Stomach (tissue), 9 donors: ENCODE data around the gene TTC27. TPM values are rescaled to one million over a fixed set of nuclear protein-coding genes. Genes with fewer than 3 reads are reported as not detected.

Experiments
- DNase-seq, 2 donors: peaks; one replicate each; pipeline versions ENCODE4 v3.0.0 to v3.0.0-alpha.2; 2013 to 2019
- H3K27ac ChIP-seq, 5 donors: fragments of 200-600 bp in 4 of 5; sonication (generic) in 4 of 5; one replicate each; pipeline ENCODE4 v1.5.1; 2013 to 2019; ENCODE audit warnings: mild to moderate bottlenecking in 1 of 5, moderate library complexity in 1 of 5
- H3K27me3 ChIP-seq, 3 donors: fragments of 200-600 bp; sonication (generic); one replicate each; pipeline ENCODE4 v1.5.1; 2017 to 2019; ENCODE audit warnings: mixed run types in 1 of 3
- H3K36me3 ChIP-seq, 4 donors: fragments of 200-600 bp; sonication (generic); 1 replicate in 3 of 4; 2 replicates in 1 of 4; pipeline ENCODE4 v1.5.1; 2016 to 2019
- H3K4me1 ChIP-seq, 4 donors: fragments of 200-600 bp; sonication (generic); one replicate each; pipeline ENCODE4 v1.5.1; 2016 to 2019
- H3K4me3 ChIP-seq, 4 donors: fragments of 200-600 bp; sonication (generic) in 3 of 4; one replicate each; pipeline ENCODE4 v1.5.1; 2016 to 2019; ENCODE audit warnings: mild to moderate bottlenecking in 1 of 4
- H3K9me3 ChIP-seq, 4 donors: fragments of 200-600 bp; sonication (generic); one replicate each; pipeline ENCODE4 v1.5.1; 2016 to 2019
- EP300 ChIP-seq: sonication (generic); formaldehyde crosslinking; IDR thresholded peaks from one replicate; pipeline ENCODE4 v1.6.1; 2017; ENCODE audit warnings: antibody characterized with exemption
- POLR2A ChIP-seq, 4 donors: fragments of 450-650 bp; IDR thresholded peaks; one replicate each; pipeline ENCODE4 v1.6.1; 2016; ENCODE audit warnings: antibody characterized with exemption in 4 of 4, control low read depth in 2 of 4, mild to moderate bottlenecking in 1 of 4, moderate library complexity in 1 of 4
- POLR2AphosphoS5 ChIP-seq, 3 donors: sonication (generic); formaldehyde crosslinking; IDR thresholded peaks; one replicate each; pipeline ENCODE4 v1.6.1; 2016; ENCODE audit warnings: antibody characterized with exemption in 3 of 3
- WGBS, 5 donors: extraction: QIAGEN DNeasy Blood & Tissue Kit in 3 of 5; methylation state at CpG; one replicate each; pipeline versions ENCODE4 v1.1.5 to v1.1.7; 2013 to 2018; 5-methylcytosine and 5-hydroxymethylcytosine counted together
- intact Hi-C: fragments of 100-400 bp; cut with DNase I; formaldehyde crosslinking; loops from one replicate; pipeline ENCODE4 v1.15.1; 2023; ENCODE audit warnings: low total_unique reads
- polyA plus RNA-seq, 3 donors: library from polyadenylated mRNA; stranded (reverse); fragments of 200-250 nt; gene quantifications; one replicate each; pipeline ENCODE4 v1.2.3, GENCODE V29; 2013
- total RNA-seq, 5 donors: library from RNA; depleted of rRNA; stranded (reverse); fragments of >200 nt; gene quantifications; one replicate each; pipeline versions ENCODE4 v1.1.0 to v1.2.3, GENCODE V29; 2014 to 2016
- TF ChIP-seq, protein P1 (sequence below), 7 experiments: fragments of 450-650 bp in 4 of 7; fragments of 200-600 bp in 3 of 7; sonication (generic) in 3 of 7; IDR thresholded peaks; one replicate each; pipeline ENCODE4 v1.5.1; 2016 to 2019; ENCODE audit warnings: antibody characterized with exemption in 7 of 7, control low read depth in 2 of 7, mild to moderate bottlenecking in 1 of 7
- donor health status: healthy with polysubstance abuse.
- donor health status: Bipolar disorder and iron deficiency.
- donor health status: healthy.

TTC27 gene
- total and polyA plus RNA-seq, 8 donors = 3.8 to 22.2 (median 5.9) TPM

DNA sequence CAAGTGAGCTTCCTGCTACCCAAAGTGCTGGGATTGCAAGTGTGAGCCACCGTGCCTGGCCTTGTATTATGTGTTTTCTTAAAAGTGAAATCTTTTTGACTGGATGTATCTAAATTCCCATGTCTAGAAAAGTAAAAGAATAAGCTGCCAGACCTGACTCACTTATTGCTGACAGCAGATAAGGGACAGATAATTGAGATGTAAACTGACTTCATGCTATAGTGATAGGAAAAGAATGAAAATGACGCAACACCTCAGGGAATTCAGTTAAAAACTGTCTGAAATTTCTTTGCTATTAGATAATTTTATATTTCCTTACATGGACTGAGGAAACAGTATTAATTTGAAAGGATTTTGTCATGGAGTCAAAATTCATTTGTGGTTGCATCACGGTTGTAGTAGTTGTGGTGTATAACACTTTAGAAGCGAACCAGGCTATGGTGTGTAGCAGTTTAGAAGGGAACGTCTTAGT lies 19.4 kb downstream of the TTC27 start:
- Histone ChIP-seq H3K4me3 (no peak overlapping the region), H3K27me3 (no peaks in the 10 kb centered on the region), H3K27ac (no peak overlapping the region), H3K36me3 (peaks cover 28 to 88% (median 84%) of the 10 kb centered on the region in 4 donors), H3K9me3 (no peaks in the 10 kb centered on the region), H3K4me1 (no peaks in the 10 kb centered on the region)
- intact Hi-C loops = no loop called here
- DNase-seq = peak in 1 of 2 donors; percentile 58
- TF ChIP-seq, protein P1, sequence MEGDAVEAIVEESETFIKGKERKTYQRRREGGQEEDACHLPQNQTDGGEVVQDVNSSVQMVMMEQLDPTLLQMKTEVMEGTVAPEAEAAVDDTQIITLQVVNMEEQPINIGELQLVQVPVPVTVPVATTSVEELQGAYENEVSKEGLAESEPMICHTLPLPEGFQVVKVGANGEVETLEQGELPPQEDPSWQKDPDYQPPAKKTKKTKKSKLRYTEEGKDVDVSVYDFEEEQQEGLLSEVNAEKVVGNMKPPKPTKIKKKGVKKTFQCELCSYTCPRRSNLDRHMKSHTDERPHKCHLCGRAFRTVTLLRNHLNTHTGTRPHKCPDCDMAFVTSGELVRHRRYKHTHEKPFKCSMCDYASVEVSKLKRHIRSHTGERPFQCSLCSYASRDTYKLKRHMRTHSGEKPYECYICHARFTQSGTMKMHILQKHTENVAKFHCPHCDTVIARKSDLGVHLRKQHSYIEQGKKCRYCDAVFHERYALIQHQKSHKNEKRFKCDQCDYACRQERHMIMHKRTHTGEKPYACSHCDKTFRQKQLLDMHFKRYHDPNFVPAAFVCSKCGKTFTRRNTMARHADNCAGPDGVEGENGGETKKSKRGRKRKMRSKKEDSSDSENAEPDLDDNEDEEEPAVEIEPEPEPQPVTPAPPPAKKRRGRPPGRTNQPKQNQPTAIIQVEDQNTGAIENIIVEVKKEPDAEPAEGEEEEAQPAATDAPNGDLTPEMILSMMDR (IDR thresholded peaks at IDR 0.05) = no peak
- TF ChIP-seq POLR2A (IDR thresholded peaks at IDR 0.05) (no peak), EP300 (no peak), POLR2AphosphoS5 (IDR thresholded peaks at IDR 0.05) (no peak)
- WGBS, 5 donors = 85 to 94% (median 91%) methylated on average over 5 of the region's 5 CpGs

DNA sequence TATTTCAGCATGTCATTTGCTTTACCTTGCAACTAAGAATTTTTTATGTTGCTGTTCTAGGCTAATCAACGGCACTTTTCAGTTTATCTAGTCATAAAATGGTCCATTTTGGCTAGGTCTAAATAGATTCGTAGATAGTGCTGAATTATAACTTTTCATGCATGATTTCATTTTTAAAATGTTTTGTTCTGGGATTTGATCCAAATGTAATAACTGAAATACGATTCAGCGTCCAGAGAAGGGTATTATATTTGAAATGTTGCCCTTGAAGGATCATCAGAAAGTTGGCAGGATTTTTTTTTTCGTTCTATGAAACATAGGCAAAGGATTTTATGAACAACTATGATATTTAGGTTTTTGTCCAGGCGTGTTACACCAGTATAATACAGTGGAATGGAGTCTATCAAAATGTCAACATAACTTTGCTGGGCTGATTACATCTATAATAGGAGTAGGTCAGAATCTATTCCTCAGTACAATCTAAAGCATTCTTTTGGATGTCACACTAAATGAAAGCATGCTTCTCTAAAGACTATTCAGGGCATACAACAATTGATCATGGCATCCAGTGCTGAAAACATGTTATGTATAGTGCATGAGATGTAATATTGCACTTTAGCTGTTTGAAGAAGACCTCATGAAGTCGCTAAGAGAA lies 24.8 kb downstream of the TTC27 start:
- no peak overlapping the region for H3K27ac ChIP-seq
- no peak for DNase-seq
- intact Hi-C loops = no loop called here
- H3K4me1 ChIP-seq = peaks cover 0 to 17% (median 10%) of the 10 kb centered on the region in 4 donors
- H3K9me3 ChIP-seq = no peaks in the 10 kb centered on the region
- WGBS, 5 donors = 49 to 64% (median 58%) methylated on average over 7 of the region's 7 CpGs
- H3K27me3 ChIP-seq = no peaks in the 10 kb centered on the region
- H3K4me3 ChIP-seq = no peak overlapping the region
- TF ChIP-seq POLR2AphosphoS5 (IDR thresholded peaks at IDR 0.05) (no peak), EP300 (no peak), POLR2A (IDR thresholded peaks at IDR 0.05) (no peak)
- TF ChIP-seq, protein P1 (IDR thresholded peaks at IDR 0.05) = no peak
- H3K36me3 ChIP-seq = peaks cover 12 to 76% (median 63%) of the 10 kb centered on the region in 4 donors

DNA sequence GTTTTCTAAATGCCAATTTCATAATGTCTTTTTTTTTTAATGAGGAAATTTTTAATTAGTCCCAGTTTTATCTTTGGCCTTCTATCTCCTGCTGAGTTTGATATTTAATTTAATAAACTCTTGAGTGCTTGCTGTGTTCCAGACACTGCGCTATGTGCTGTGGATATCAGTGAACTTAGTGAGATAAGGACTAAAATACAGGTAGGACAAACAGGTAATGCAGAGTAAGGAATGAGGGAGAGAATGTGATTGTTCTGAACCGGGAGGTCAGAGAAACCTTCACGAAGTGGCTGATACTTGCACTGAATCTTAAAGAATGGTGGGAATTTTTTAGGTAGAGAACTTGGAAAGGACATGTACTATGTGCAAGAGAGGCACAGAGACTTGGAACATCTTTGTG lies 28.2 kb downstream of the TTC27 start:
- H3K27me3 ChIP-seq = no peaks in the 10 kb centered on the region
- H3K27ac ChIP-seq = peak overlapping the region in 3 of 5 donors; percentile 24 to 57 (median 43)
- WGBS, 5 donors = 18 to 63% (median 50%) methylated on average over 3 of the region's 3 CpGs
- peak in 1 of 2 donors; percentile 26 for DNase-seq
- TF ChIP-seq, protein P1 (IDR thresholded peaks at IDR 0.05) = no peak
- TF ChIP-seq EP300 (no peak), POLR2A (IDR thresholded peaks at IDR 0.05) (no peak)
- H3K9me3 ChIP-seq = no peaks in the 10 kb centered on the region
- peaks cover 9 to 62% (median 40%) of the 10 kb centered on the region in 4 donors for H3K36me3 ChIP-seq
- intact Hi-C loops = no loop called here
- peaks cover 0 to 17% (median 10%) of the 10 kb centered on the region in 4 donors for H3K4me1 ChIP-seq
- no peak overlapping the region for H3K4me3 ChIP-seq

DNA sequence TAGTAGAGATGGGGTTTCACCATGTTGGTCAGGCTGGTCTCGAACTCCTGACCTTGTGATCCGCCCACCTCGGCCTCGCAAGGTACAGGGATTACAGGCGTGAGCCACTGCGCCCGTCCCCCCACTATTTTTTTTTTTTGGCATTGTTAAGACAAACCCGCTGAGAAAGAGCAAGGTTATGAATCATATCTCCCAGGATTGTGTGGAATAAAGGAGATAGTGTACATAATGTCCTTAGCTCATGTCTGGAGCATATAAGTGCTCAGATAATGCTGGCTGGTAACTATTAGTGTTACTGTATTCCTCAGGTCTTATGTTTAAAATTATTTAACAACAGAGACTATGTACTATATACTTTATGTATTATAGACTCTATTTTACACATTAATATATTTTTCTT lies 36.0 kb downstream of the TTC27 start:
- Histone ChIP-seq H3K27me3 (no peaks in the 10 kb centered on the region), H3K4me3 (no peak overlapping the region), H3K36me3 (peaks cover 0 to 31% (median 23%) of the 10 kb centered on the region in 4 donors), H3K4me1 (no peaks in the 10 kb centered on the region), H3K27ac (no peak overlapping the region), H3K9me3 (no peaks in the 10 kb centered on the region)
- intact Hi-C loops = no loop called here
- TF ChIP-seq POLR2A (IDR thresholded peaks at IDR 0.05) (no peak), POLR2AphosphoS5 (IDR thresholded peaks at IDR 0.05) (no peak)
- TF ChIP-seq, protein P1 (IDR thresholded peaks at IDR 0.05) = no peak
- 86 to 95% (median 91%) methylated on average over 8 of the region's 8 CpGs for WGBS, 5 donors
- no peak for DNase-seq
